ENCODE results near the gene IL32.

- TF ChIP-seq CTCF (IDR thresholded peaks at IDR 0.05) (no peak), POLR2AphosphoS5 (IDR thresholded peaks at IDR 0.05) (no peak), POLR2A (IDR thresholded peaks at IDR 0.05) (no peak), EP300 (IDR thresholded peaks at IDR 0.05; ENCODE audit: low read depth) (no peak)
Measured at GRCh38 chr16:3066440-3066748, 954 bp downstream of the IL32 start.
